Lung (tissue), 12 donors: ENCODE results near the gene DPM3. TPM values are rescaled to one million over a fixed set of nuclear protein-coding genes. Genes with fewer than 3 reads are reported as not detected.
"Not testable (repeated sequence)": the region's sequence is repeated elsewhere in the genome, so short reads cannot be mapped to it uniquely, and the experiment has no call there.

Experiments used
- ATAC-seq: fragments of 200-7000 bp; cut with Tn5 transposase; one replicate; pipeline ENCODE4 v1.9.1; 2020; ENCODE audit warnings: moderate number of reproducible peaks; ENCODE audit not compliant: insufficient read depth, low FRiP score
- DNase-seq, 3 donors: peaks; one replicate each; pipeline ENCODE4 v3.0.0-alpha.2; 2013 to 2017
- H3K27ac ChIP-seq, 2 donors: one replicate each; pipeline ENCODE4 v1.5.1; 2013; ENCODE audit warnings: mild to moderate bottlenecking in 2 of 2, moderate library complexity in 2 of 2, control low read depth in 1 of 2, inconsistent platforms in 1 of 2, low read depth in 1 of 2, low read length in 1 of 2
- H3K27me3 ChIP-seq, 3 donors: one replicate each; pipeline ENCODE4 v1.5.1; 2013; ENCODE audit warnings: low read length in 2 of 3; ENCODE audit not compliant: control insufficient read depth in 3 of 3, insufficient read depth in 3 of 3
- H3K36me3 ChIP-seq, 4 donors: one replicate each; pipeline ENCODE4 v1.5.1; 2013; ENCODE audit warnings: low read length in 4 of 4, mild to moderate bottlenecking in 1 of 4, moderate library complexity in 1 of 4; ENCODE audit not compliant: control insufficient read depth in 4 of 4, insufficient read depth in 4 of 4
- H3K4me1 ChIP-seq, 5 donors: one replicate each; pipeline ENCODE4 v1.5.1; 2013; ENCODE audit warnings: low read length in 5 of 5, mild to moderate bottlenecking in 2 of 5, moderate library complexity in 1 of 5; ENCODE audit not compliant: control insufficient read depth in 5 of 5, insufficient read depth in 5 of 5
- H3K4me3 ChIP-seq: one replicate; pipeline ENCODE4 v1.5.1; 2013; ENCODE audit warnings: mild to moderate bottlenecking, control low read depth, moderate library complexity
- H3K9ac ChIP-seq, 2 donors: one replicate each; pipeline ENCODE4 v1.5.1; 2013; ENCODE audit warnings: low read length in 2 of 2, control low read depth in 1 of 2; ENCODE audit not compliant: insufficient read depth in 1 of 2
- H3K9me3 ChIP-seq, 4 donors: one replicate each; pipeline ENCODE4 v1.5.1; 2013; ENCODE audit warnings: low read length in 3 of 4, mild to moderate bottlenecking in 1 of 4, moderate library complexity in 1 of 4; ENCODE audit not compliant: control insufficient read depth in 4 of 4, insufficient read depth in 3 of 4
- CTCF ChIP-seq: IDR thresholded peaks from 2 replicates; pipeline ENCODE4 v1.5.1; 2012; ENCODE audit warnings: mild to moderate bottlenecking; ENCODE audit errors: control extremely low read depth, extremely low read depth
- WGBS, 2 donors: extraction: QIAGEN DNeasy Blood & Tissue Kit; methylation state at CpG; one replicate each; pipeline ENCODE4 v1.1.7; 2013; 5-methylcytosine and 5-hydroxymethylcytosine counted together
- polyA plus RNA-seq, 2 donors: library from polyadenylated mRNA; stranded (reverse); fragments of 200-250 nt; gene quantifications; one replicate each; pipeline ENCODE4 v1.2.1, GENCODE V29; 2013
- total RNA-seq, 2 donors: library from RNA; depleted of rRNA in 1 of 2; stranded (reverse); fragments of >200 nt in 1 of 2; gene quantifications; one replicate each; pipeline ENCODE4 v1.2.1, GENCODE V29; 2014 to 2021
- donor health status: control.
- donor health status: control.
- donor health status: Bipolar disorder and iron deficiency.
- donor health status: healthy.
- donor health status: DM: yes; HTN: yes; CAD: no.

Gene DPM3
- total and polyA plus RNA-seq, 4 donors: 33.7 to 491 (median 133) TPM

GRCh38 chr1:155170101-155170785, 29.9 kb upstream of the DPM3 start:
- TF ChIP-seq CTCF: no peak
- peaks cover 0 to 17% (median 8%) of the 10 kb centered on the region in 4 donors for H3K36me3 ChIP-seq
- no peaks in the 10 kb centered on the region for H3K9me3 ChIP-seq
- no peak overlapping the region for H3K27ac ChIP-seq
- peaks cover 0 to 41% (median 8%) of the 10 kb centered on the region in 5 donors for H3K4me1 ChIP-seq
- 90 to 99% methylated on average over 2 of the region's 2 CpGs for WGBS, 2 donors
- no peaks in the 10 kb centered on the region for H3K27me3 ChIP-seq
- ATAC-seq (no peak), DNase-seq (no peak)
- no peak overlapping the region for H3K9ac ChIP-seq
- H3K4me3 ChIP-seq: no peak overlapping the region

- H3K27me3 ChIP-seq: no peaks in the 10 kb centered on the region
- H3K9me3 ChIP-seq: no peaks in the 10 kb centered on the region
- no peak for TF ChIP-seq CTCF
- peaks cover 0 to 39% (median 6%) of the 10 kb centered on the region in 5 donors for H3K4me1 ChIP-seq
- DNase-seq (no peak), ATAC-seq (no peak)
- WGBS, 2 donors: 79 to 93% methylated on average over 5 of the region's 5 CpGs
- H3K36me3 ChIP-seq: peaks cover 0 to 17% (median 8%) of the 10 kb centered on the region in 4 donors
- no peak overlapping the region for H3K4me3 ChIP-seq
- H3K27ac ChIP-seq: no peak overlapping the region
- H3K9ac ChIP-seq: no peak overlapping the region
Measured at GRCh38 chr1:155169541-155169940, 29.2 kb upstream of the DPM3 start.

GRCh38 chr1:155168456-155169210, 28.3 kb upstream of the DPM3 start:
- TF ChIP-seq CTCF: no peak
- peaks cover 0 to 33% (median 6%) of the 10 kb centered on the region in 5 donors for H3K4me1 ChIP-seq
- ATAC-seq (no peak), DNase-seq (no peak)
- H3K27me3 ChIP-seq: no peaks in the 10 kb centered on the region
- no peaks in the 10 kb centered on the region for H3K9me3 ChIP-seq
- H3K4me3 ChIP-seq: no peak overlapping the region
- H3K36me3 ChIP-seq: peaks cover 0 to 17% (median 8%) of the 10 kb centered on the region in 4 donors
- 88 to 90% methylated on average over 10 of the region's 10 CpGs for WGBS, 2 donors
- no peak overlapping the region for H3K9ac ChIP-seq
- H3K27ac ChIP-seq: no peak overlapping the region

GRCh38 chr1:155168105-155168445, 27.7 kb upstream of the DPM3 start:
- peaks cover 0 to 29% (median 6%) of the 10 kb centered on the region in 5 donors for H3K4me1 ChIP-seq
- not testable (repeated sequence) for ATAC-seq, H3K9me3 ChIP-seq, H3K27ac ChIP-seq, H3K4me3 ChIP-seq, H3K9ac ChIP-seq, H3K27me3 ChIP-seq, DNase-seq
- WGBS, 2 donors: 35 to 40% methylated on average over 4 of the region's 4 CpGs
- peaks cover 0 to 17% (median 8%) of the 10 kb centered on the region in 4 donors for H3K36me3 ChIP-seq
